ENCODE data around the gene MEF2C.

- TF ChIP-seq CTCF (optimal IDR thresholded peaks at IDR 0.05 in 1 of 3, IDR thresholded peaks at IDR 0.05 in 1 of 3, conservative IDR thresholded peaks at IDR 0.05 in 1 of 3; ENCODE audit: extremely low read depth in 1 of 3, insufficient read depth in 2 of 3, low read length in 3 of 3) (no peak), EZH2 (IDR thresholded peaks at IDR 0.05; ENCODE audit: low read length) (no peak)
These were observed 2.8 kb downstream of the MEF2C start for GRCh38 chr5:88880201-88880600.

All from keratinocyte (primary cell).